D721Med (cell line): ENCODE results near the gene GALNT11.
A peak's percentile ranks its signal among the peaks of the same experiment; 100 is the strongest.

ENCODE experiments used
- DNase-seq: peaks from one replicate; pipeline ENCODE4 v3.0.0; 2011; ENCODE audit warnings: low spot score; ENCODE audit not compliant: insufficient read length
- FAIRE-seq: peaks from 2 replicates; lab custom pipeline; 2011; peaks lifted over from hg19 to GRCh38; lab: Jason Lieb, UNC
- TF ChIP-seq, protein P1 (sequence below): IDR thresholded peaks from 2 replicates; pipeline ENCODE4 v1.5.1; 2012; ENCODE audit warnings: mild to moderate bottlenecking, control low read depth; ENCODE audit not compliant: insufficient read depth; ENCODE audit errors: missing control alignments

GALNT11 gene

DNA sequence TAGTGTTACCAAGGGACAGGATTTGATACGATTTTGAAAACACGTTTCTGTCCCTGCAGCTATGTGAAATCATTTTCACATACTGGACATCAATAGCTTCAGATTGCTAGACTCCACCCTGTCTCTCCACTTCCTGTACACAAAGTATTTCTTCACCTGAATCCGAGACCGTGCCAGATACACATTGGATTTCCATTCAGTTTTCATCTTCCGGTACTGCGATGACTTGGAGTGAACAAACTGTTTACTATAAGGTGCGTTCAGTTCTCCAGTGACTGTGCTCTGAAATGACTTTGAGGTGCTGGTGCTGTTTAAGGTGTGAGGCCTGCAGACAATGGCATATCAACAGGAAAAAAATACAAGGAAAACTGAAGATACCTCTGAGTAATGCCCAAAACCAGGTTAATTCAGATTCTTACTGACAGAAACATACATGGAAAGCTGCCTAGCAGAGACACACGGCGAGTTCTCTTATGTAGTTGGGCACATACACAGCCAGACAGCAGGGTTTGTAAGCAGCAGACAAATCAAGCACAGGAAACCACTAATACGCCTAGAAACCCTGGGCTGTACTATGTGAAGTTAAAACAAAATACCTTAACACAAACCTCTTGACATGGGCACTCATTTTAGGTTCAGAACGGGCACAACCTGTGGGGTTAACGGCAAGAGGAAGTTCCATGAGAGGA, 119.2 kb downstream of the GALNT11 start:
- TF ChIP-seq, protein P1, sequence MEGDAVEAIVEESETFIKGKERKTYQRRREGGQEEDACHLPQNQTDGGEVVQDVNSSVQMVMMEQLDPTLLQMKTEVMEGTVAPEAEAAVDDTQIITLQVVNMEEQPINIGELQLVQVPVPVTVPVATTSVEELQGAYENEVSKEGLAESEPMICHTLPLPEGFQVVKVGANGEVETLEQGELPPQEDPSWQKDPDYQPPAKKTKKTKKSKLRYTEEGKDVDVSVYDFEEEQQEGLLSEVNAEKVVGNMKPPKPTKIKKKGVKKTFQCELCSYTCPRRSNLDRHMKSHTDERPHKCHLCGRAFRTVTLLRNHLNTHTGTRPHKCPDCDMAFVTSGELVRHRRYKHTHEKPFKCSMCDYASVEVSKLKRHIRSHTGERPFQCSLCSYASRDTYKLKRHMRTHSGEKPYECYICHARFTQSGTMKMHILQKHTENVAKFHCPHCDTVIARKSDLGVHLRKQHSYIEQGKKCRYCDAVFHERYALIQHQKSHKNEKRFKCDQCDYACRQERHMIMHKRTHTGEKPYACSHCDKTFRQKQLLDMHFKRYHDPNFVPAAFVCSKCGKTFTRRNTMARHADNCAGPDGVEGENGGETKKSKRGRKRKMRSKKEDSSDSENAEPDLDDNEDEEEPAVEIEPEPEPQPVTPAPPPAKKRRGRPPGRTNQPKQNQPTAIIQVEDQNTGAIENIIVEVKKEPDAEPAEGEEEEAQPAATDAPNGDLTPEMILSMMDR, result no peak
- FAIRE-seq, result no peak
- no peak for DNase-seq

DNA sequence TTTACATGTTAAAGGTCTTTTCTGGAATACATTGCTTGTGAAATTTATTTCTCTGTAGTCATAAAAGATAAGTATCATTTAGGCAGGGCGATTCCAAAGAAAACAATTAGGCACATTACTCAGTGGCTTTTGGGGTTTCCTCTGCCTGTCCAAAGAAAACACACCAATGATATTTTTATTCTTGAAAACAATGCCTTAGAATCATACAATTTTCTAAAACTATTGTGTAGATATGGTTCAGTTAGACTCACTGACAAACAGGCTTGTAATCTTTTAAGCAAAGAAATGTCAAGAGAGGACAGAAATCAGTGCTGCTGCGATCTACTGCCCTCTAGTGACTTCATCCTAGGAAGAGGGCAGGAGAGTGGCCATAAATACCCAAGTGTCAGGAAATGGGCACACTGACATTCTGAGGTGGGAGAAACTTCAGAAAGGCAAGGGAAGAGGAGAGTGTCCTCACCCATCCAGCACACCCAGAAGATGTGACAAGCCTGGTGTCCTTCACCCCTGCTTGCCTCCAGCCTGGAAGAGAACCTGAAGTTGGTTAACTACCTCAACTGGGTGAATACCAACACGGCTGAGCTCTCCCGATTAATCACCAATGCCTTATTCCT, 120.5 kb downstream of the GALNT11 start:
- FAIRE-seq (no peak), DNase-seq (no peak)
- TF ChIP-seq, protein P1, result peak; percentile 64

DNA sequence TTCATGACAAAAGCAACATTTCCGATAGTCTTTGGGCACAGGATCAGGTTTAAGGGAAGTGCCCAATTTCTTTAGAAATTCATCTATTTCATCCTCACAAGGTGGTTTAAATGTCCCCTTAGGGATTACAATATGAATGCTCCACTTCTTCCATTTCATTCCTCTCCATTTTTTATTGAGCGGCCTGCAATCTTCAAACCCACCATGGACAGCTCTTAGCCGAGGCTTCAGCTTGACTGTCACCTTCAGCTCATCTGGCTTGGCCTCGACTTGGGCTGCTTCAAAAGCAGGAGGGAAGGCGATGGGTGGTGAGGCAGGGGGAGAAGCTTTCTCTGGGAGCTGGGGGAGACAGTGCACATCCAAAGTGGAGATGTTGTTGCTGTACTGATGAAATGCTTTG, 123.2 kb downstream of the GALNT11 start:
- FAIRE-seq, result no peak

DNA sequence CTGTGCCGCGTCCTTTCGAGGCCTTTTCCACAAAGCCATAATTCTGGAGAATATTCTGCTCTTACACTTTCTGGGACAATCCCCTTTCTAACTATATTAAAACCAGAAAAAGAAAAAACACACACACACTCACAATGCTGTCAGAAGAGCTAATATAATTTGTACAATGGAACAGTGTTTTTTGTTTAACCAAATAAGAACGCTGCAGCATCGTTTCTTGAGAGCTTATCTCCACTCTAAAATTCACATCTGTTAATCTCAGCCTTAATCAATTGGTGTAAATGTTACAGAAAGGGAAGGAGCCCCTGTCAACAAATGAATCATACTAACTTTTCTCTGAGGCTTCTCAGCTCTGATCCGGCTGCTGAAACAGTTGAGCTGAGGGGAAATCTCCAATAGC, 123.9 kb downstream of the GALNT11 start:
- FAIRE-seq, result no peak
- TF ChIP-seq, protein P1, result no peak
- DNase-seq, result no peak

More for the DNA sequence above, 123.2 kb downstream of the GALNT11 start:
- DNase-seq, result no peak
- TF ChIP-seq, protein P1, result no peak

DNA sequence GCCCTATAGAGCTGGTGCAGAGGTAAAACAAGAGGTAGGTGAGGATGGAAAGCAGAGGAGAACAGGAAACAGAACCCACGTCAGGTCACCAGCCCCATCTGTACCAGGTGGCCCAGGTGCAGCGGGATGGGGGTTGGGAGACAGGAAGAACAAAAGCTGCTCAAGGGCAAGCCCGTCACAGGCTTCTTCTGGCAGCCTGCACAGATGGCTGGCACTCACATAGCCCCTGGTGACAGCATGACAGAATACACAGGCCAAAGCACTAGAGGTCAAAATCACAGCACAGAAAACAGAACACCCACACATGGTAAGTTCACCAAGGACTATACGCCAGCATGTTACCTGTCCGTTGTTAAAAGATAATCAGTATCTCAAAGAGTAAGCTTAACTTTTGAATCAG, 126.8 kb downstream of the GALNT11 start:
- FAIRE-seq (no peak), DNase-seq (no peak)
- TF ChIP-seq, protein P1, result no peak

DNA sequence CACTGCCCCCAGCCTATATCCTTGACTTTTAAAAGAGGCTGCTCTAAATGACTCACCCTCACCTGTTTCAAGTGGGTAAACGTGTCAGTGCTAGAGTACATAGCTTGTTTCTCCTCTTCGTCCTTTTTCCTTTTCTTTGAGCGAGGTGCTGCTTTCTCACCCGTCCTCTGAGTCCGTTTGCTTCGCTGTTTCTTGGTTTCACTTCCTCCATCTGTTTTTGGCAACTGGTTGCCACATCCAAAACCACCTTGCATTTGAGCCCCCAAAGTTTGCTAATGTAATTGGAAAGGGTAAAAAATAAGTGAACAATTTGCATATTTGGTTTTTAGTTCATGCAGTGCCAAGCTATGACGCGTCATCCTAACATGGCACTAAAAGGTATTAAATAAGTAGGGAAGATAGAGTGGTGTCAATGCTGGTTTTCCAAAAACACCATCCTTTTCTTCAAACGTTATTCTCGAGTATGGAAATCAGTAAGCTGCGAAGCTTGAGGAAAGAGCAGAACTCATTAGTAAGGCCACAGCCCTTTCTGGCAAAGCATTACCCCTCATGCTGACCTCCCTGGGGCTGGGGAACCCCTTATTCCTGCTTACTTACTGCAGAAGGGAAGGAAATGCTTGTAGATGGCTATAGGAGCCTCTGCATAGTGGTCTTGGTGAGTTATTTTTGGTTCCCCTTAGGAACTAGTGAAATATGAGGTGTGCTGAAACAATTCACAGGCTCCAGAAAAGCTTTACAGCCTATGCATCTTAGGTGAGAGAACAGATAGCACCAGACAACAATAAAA, 133.5 kb downstream of the GALNT11 start:
- no peak for DNase-seq
- FAIRE-seq, result no peak
- TF ChIP-seq, protein P1, result no peak
